WTC11 (cell line): Measurements from ENCODE around the gene ADGRL2. TPM values are rescaled to one million over a fixed set of nuclear protein-coding genes. Genes with fewer than 3 reads are reported as not detected.
"Not testable (repeated sequence)": the region's sequence is repeated elsewhere in the genome, so short reads cannot be mapped to it uniquely, and the experiment has no call there.

ENCODE experiments used
- ATAC-seq: fragments of 200-7000 bp; cut with Tn5 transposase; 2 replicates; pipeline ENCODE4 v1.10.0; 2021; ENCODE audit warnings: mild to moderate bottlenecking, moderate library complexity
- CTCF ChIA-PET: fragments of 300-600 bp; sonication (Branson Sonifier 250); formaldehyde crosslinking; loops from one replicate; lab custom pipeline; 2021; ENCODE audit warnings: antibody characterized with exemption; lab: Charles Lee
- POLR2A ChIA-PET: fragments of 350-600 bp; sonication (Branson Sonifier 250); formaldehyde crosslinking; loops from one replicate; lab custom pipeline; 2021; ENCODE audit warnings: antibody characterized with exemption; lab: Charles Lee
- DNase-seq: peaks from one replicate; pipeline ENCODE4 v3.0.0; 2021; ENCODE audit warnings: low spot score
- H3K27ac Mint-ChIP-seq: 2 replicates; pipeline ENCODE4 v1.8.0; 2021; ENCODE audit warnings: mixed read lengths
- H3K27me3 Mint-ChIP-seq: 2 replicates; pipeline ENCODE4 v1.8.0; 2021; ENCODE audit warnings: low read depth, mild to moderate bottlenecking, moderate library complexity, mixed read lengths
- H3K36me3 Mint-ChIP-seq: 2 replicates; pipeline ENCODE4 v1.8.0; 2021; ENCODE audit warnings: mixed read lengths
- H3K4me1 Mint-ChIP-seq: 2 replicates; pipeline ENCODE4 v1.8.0; 2022; ENCODE audit warnings: mixed read lengths
- H3K4me3 Mint-ChIP-seq: 2 replicates; pipeline ENCODE4 v1.8.0; 2021; ENCODE audit warnings: mild to moderate bottlenecking, moderate library complexity, mixed read lengths
- H3K9me3 Mint-ChIP-seq: 2 replicates; pipeline ENCODE4 v1.8.0; 2021; ENCODE audit warnings: mixed read lengths
- EMX1 ChIP-seq: fragments of 250-450 bp; sonication (Bioruptor Pico); IDR thresholded peaks from 2 replicates; pipeline ENCODE4 v1.8.0; 2021; ENCODE audit warnings: mild to moderate bottlenecking
- FOXJ3 ChIP-seq: sonication (generic); formaldehyde crosslinking; IDR thresholded peaks from 2 replicates; pipeline ENCODE4 v1.9.0; 2021; ENCODE audit warnings: missing genetic modification reagents, mild to moderate bottlenecking, borderline replicate concordance
- GABPB1 ChIP-seq: sonication (generic); formaldehyde crosslinking; IDR thresholded peaks from 2 replicates; pipeline ENCODE4 v1.8.1; 2023; ENCODE audit warnings: mild to moderate bottlenecking, missing genetic modification reagents
- JAZF1 ChIP-seq: fragments of 250-450 bp; sonication (Bioruptor Pico); IDR thresholded peaks from 2 replicates; pipeline ENCODE4 v1.9.0; 2021; ENCODE audit warnings: moderate library complexity, mild to moderate bottlenecking, inconsistent platforms
- KAT7 ChIP-seq: sonication (generic); formaldehyde crosslinking; IDR thresholded peaks from 2 replicates; pipeline ENCODE4 v1.8.1; 2023; ENCODE audit warnings: missing genetic modification reagents, mild to moderate bottlenecking, borderline replicate concordance
- OVOL2 ChIP-seq: fragments of 250-450 bp; sonication (Bioruptor Pico); IDR thresholded peaks from 2 replicates; pipeline ENCODE4 v1.9.0; 2021; ENCODE audit warnings: mild to moderate bottlenecking, borderline replicate concordance
- TEAD1 ChIP-seq: sonication (generic); formaldehyde crosslinking; IDR thresholded peaks from 2 replicates; pipeline ENCODE4 v1.8.0; 2022; ENCODE audit warnings: mild to moderate bottlenecking, missing genetic modification reagents
- ZNF263 ChIP-seq: sonication (generic); formaldehyde crosslinking; IDR thresholded peaks from 2 replicates; pipeline ENCODE4 v1.8.1; 2022; ENCODE audit warnings: low read depth, mild to moderate bottlenecking, moderate library complexity, missing genetic modification reagents
- total RNA-seq: library from RNA; stranded (reverse); gene quantifications from 3 replicates; pipeline ENCODE4 v1.2.3, GENCODE V29; 2021
- TF ChIP-seq, protein P1 (sequence below): sonication (generic); formaldehyde crosslinking; IDR thresholded peaks from 2 replicates; pipeline ENCODE4 v1.8.1; 2022; ENCODE audit warnings: missing genetic modification reagents, borderline replicate concordance
- TF ChIP-seq, protein P2 (sequence below): sonication (generic); formaldehyde crosslinking; IDR thresholded peaks from 2 replicates; pipeline ENCODE4 v1.8.0; 2022; ENCODE audit warnings: mild to moderate bottlenecking, missing genetic modification reagents
- TF ChIP-seq, protein P3 (sequence below): sonication (generic); formaldehyde crosslinking; IDR thresholded peaks from 2 replicates; pipeline ENCODE4 v1.8.1; 2023; ENCODE audit warnings: mild to moderate bottlenecking, missing genetic modification reagents
- TF ChIP-seq, protein P4 (sequence below): fragments of 250-450 bp; sonication (Bioruptor Pico); IDR thresholded peaks from 2 replicates; pipeline ENCODE4 v1.9.0; 2021; ENCODE audit warnings: mild to moderate bottlenecking
- TF ChIP-seq, protein P5 (sequence below): fragments of 250-450 bp; sonication (Bioruptor Pico); conservative IDR thresholded peaks from 2 replicates; pipeline ENCODE4 v1.9.0; 2021; ENCODE audit warnings: mild to moderate bottlenecking
- TF ChIP-seq, protein P6 (sequence below): sonication (generic); formaldehyde crosslinking; IDR thresholded peaks from 2 replicates; pipeline ENCODE4 v1.8.1; 2022; ENCODE audit warnings: mild to moderate bottlenecking, missing genetic modification reagents, moderate library complexity, borderline replicate concordance
- TF ChIP-seq, protein P7 (sequence below): sonication (generic); formaldehyde crosslinking; IDR thresholded peaks from 2 replicates; pipeline ENCODE4 v1.8.0; 2023; ENCODE audit warnings: missing genetic modification reagents
- TF ChIP-seq, protein P8 (sequence below): sonication (generic); formaldehyde crosslinking; IDR thresholded peaks from 2 replicates; pipeline ENCODE4 v1.8.1; 2022; ENCODE audit warnings: mild to moderate bottlenecking, moderate library complexity, missing genetic modification reagents
- TF ChIP-seq, protein P9 (sequence below): sonication (generic); formaldehyde crosslinking; conservative IDR thresholded peaks from 2 replicates; pipeline ENCODE4 v1.8.1; 2022; ENCODE audit warnings: mild to moderate bottlenecking, missing genetic modification reagents
- TF ChIP-seq, protein P10 (sequence below): fragments of 250-450 bp; sonication (Bioruptor Pico); IDR thresholded peaks from 2 replicates; pipeline ENCODE4 v2.1.2; 2022; ENCODE audit warnings: mild to moderate bottlenecking, moderate library complexity

Gene ADGRL2
- total RNA-seq, 1 experiment from 2014 or later = 71.6 TPM

DNA sequence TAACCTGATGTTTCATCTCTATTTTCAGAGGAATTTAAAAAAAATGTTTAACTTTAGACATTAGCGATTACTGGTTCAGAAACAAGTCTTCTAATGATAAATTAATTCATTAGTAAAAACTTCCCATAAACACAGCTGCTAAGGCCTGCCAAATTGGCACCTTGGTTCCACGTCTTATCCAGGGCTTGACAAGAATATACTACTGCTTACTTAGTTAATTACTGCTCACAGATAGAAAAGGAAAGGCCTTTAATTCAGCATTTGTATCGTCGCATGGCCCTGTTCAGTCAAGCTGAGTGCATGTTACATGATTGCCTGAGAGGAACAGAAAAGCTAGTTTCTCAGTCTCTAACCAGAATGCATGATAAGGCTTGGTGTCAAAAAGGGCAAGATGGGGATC, 84.6 kb downstream of the ADGRL2 start:
- no peak overlapping the region for H3K27ac Mint-ChIP-seq
- TF ChIP-seq FOXJ3 (CRISPR knock-in tag) = no peak
- no peak for TF ChIP-seq JAZF1
- TF ChIP-seq, protein P1, sequence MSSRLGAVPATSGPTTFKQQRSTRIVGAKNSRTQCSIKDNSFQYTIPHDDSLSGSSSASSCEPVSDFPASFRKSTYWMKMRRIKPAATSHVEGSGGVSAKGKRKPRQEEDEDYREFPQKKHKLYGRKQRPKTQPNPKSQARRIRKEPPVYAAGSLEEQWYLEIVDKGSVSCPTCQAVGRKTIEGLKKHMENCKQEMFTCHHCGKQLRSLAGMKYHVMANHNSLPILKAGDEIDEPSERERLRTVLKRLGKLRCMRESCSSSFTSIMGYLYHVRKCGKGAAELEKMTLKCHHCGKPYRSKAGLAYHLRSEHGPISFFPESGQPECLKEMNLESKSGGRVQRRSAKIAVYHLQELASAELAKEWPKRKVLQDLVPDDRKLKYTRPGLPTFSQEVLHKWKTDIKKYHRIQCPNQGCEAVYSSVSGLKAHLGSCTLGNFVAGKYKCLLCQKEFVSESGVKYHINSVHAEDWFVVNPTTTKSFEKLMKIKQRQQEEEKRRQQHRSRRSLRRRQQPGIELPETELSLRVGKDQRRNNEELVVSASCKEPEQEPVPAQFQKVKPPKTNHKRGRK (CRISPR knock-in tag) = no peak
- TF ChIP-seq GABPB1 (CRISPR knock-in tag) = no peak
- TF ChIP-seq, protein P2, sequence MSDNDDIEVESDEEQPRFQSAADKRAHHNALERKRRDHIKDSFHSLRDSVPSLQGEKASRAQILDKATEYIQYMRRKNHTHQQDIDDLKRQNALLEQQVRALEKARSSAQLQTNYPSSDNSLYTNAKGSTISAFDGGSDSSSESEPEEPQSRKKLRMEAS (CRISPR knock-in tag) = no peak
- TF ChIP-seq, protein P3, sequence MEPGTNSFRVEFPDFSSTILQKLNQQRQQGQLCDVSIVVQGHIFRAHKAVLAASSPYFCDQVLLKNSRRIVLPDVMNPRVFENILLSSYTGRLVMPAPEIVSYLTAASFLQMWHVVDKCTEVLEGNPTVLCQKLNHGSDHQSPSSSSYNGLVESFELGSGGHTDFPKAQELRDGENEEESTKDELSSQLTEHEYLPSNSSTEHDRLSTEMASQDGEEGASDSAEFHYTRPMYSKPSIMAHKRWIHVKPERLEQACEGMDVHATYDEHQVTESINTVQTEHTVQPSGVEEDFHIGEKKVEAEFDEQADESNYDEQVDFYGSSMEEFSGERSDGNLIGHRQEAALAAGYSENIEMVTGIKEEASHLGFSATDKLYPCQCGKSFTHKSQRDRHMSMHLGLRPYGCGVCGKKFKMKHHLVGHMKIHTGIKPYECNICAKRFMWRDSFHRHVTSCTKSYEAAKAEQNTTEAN (CRISPR knock-in tag) = no peak
- TF ChIP-seq, protein P4, sequence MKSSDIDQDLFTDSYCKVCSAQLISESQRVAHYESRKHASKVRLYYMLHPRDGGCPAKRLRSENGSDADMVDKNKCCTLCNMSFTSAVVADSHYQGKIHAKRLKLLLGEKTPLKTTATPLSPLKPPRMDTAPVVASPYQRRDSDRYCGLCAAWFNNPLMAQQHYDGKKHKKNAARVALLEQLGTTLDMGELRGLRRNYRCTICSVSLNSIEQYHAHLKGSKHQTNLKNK = no peak
- no peak for TF ChIP-seq EMX1 (CRISPR knock-in tag)
- TF ChIP-seq OVOL2 = no peak
- no peak for TF ChIP-seq ZNF263
- TF ChIP-seq, protein P5, sequence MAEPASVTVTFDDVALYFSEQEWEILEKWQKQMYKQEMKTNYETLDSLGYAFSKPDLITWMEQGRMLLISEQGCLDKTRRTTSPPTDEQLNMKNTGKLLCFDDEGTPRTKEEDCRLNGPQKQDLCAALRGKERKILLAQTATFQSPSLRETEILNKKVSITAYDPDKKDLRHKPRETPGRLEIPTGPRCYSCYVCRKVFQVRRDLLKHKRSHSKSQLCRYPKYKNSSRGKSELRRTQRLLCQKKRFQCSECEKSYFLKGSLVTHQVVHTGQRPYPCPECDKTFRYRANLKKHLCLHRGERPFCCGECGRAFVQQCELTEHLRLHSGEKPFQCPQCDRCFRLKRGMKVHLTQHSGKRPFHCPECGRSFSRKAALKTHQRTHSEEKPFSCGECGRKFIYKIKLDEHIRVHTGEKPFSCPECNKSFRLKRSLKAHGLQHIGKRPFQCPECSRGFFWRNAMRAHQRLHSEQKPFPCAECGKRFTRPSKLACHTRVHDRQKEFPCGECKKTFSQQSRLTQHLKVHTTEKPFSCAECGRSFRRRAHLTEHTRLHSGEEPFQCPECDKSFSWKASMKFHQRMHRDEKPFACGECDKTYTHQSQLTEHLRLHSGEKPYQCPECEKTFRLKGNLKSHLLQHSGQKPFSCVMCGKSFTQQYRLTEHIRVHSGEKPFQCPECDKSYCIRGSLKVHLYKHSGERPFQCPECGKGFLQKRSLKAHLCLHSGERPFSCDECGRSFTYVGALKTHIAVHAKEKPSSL (CRISPR knock-in tag) = no peak
- no peak for TF ChIP-seq TEAD1 (CRISPR knock-in tag)
- TF ChIP-seq, protein P6, sequence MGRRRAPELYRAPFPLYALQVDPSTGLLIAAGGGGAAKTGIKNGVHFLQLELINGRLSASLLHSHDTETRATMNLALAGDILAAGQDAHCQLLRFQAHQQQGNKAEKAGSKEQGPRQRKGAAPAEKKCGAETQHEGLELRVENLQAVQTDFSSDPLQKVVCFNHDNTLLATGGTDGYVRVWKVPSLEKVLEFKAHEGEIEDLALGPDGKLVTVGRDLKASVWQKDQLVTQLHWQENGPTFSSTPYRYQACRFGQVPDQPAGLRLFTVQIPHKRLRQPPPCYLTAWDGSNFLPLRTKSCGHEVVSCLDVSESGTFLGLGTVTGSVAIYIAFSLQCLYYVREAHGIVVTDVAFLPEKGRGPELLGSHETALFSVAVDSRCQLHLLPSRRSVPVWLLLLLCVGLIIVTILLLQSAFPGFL = no peak
- TF ChIP-seq, protein P7, sequence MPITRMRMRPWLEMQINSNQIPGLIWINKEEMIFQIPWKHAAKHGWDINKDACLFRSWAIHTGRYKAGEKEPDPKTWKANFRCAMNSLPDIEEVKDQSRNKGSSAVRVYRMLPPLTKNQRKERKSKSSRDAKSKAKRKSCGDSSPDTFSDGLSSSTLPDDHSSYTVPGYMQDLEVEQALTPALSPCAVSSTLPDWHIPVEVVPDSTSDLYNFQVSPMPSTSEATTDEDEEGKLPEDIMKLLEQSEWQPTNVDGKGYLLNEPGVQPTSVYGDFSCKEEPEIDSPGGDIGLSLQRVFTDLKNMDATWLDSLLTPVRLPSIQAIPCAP = no peak
- TF ChIP-seq, protein P8, sequence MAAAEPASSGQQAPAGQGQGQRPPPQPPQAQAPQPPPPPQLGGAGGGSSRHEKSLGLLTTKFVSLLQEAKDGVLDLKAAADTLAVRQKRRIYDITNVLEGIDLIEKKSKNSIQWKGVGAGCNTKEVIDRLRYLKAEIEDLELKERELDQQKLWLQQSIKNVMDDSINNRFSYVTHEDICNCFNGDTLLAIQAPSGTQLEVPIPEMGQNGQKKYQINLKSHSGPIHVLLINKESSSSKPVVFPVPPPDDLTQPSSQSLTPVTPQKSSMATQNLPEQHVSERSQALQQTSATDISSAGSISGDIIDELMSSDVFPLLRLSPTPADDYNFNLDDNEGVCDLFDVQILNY (CRISPR knock-in tag) = no peak
- TF ChIP-seq, protein P9, sequence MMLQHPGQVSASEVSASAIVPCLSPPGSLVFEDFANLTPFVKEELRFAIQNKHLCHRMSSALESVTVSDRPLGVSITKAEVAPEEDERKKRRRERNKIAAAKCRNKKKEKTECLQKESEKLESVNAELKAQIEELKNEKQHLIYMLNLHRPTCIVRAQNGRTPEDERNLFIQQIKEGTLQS (CRISPR knock-in tag) = no peak
- TF ChIP-seq, protein P10, sequence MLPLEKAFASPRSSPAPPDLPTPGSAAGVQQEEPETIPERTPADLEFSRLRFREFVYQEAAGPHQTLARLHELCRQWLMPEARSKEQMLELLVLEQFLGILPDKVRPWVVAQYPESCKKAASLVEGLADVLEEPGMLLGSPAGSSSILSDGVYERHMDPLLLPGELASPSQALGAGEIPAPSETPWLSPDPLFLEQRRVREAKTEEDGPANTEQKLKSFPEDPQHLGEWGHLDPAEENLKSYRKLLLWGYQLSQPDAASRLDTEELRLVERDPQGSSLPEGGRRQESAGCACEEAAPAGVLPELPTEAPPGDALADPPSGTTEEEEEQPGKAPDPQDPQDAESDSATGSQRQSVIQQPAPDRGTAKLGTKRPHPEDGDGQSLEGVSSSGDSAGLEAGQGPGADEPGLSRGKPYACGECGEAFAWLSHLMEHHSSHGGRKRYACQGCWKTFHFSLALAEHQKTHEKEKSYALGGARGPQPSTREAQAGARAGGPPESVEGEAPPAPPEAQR (CRISPR knock-in tag) = no peak
- no peak for TF ChIP-seq KAT7 (CRISPR knock-in tag)
- TF ChIP-seq, all 79 proteins: peak for 0
- peaks cover 33% of the 10 kb centered on the region for H3K4me1 Mint-ChIP-seq
- H3K36me3 Mint-ChIP-seq = no peaks in the 10 kb centered on the region
- H3K4me3 Mint-ChIP-seq = no peak overlapping the region
- H3K9me3 Mint-ChIP-seq = no peaks in the 10 kb centered on the region
- no peaks in the 10 kb centered on the region for H3K27me3 Mint-ChIP-seq
- no peak for DNase-seq
- ChIA-PET CTCF (no interaction called here), POLR2A (no interaction called here)
- ATAC-seq = no peak

DNA sequence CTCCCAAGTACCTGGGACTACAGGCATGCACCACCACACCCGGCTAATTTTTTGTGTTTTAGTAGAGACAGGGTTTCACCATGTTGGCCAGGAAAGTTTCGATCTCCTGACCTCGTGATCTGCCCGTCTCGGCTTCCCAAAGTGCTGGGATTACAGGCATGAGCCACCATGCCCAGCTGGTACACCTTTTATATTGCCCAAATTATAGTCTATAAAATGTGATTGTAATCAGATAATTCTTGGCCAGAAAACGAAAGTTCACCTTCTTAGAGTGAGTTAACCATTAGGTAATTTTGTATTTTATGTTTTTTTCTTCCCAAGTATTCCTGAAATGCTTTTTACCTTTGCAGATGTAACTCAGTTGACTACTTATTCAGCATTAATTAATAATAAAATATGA, 85.6 kb downstream of the ADGRL2 start:
- H3K27me3 Mint-ChIP-seq, H3K36me3 Mint-ChIP-seq, POLR2A ChIA-PET, H3K9me3 Mint-ChIP-seq, H3K4me3 Mint-ChIP-seq, DNase-seq, ATAC-seq, CTCF ChIA-PET: not testable (repeated sequence)
- Mint-ChIP-seq H3K4me1 (peaks cover 26% of the 10 kb centered on the region), H3K27ac (peak overlapping the region; percentile 78)
